Measurements from ENCODE around the gene ARHGEF28. TPM values are rescaled to one million over a fixed set of nuclear protein-coding genes. Genes with fewer than 3 reads are reported as not detected.

The ARHGEF28 gene
- total and polyA plus RNA-seq, 9 of the 15 experiments (the other 6 are each of a cell fraction or from before 2014, with no cell fraction given) = 0.27 TPM; not detected in 8

GRCh38 chr5:73763300-73764032 lies 137.5 kb downstream of the ARHGEF28 start (continued):
- TF ChIP-seq ZNF347 (CRISPR knock-in tag; IDR thresholded peaks at IDR 0.05; ENCODE audit: low read depth) (no peak), ZC3H11A (IDR thresholded peaks at IDR 0.05; ENCODE audit: low read depth, low read length) (no peak), ZFP1 (CRISPR knock-in tag; IDR thresholded peaks at IDR 0.05) (no peak)

- in situ Hi-C loops (cut with MboI) = no loop called here
- no peak for ATAC-seq
- POLR2A ChIA-PET = no interaction called here
Observed at GRCh38 chr5:73764586-73764985, 138.6 kb downstream of the ARHGEF28 start.

More at GRCh38 chr5:73764586-73764985, 138.6 kb downstream of the ARHGEF28 start:
- Histone ChIP-seq H3K4me3 (no peak overlapping the region), H3K4me2 (ENCODE audit: insufficient read depth, low read length) (no peak overlapping the region), H3K9me1 (ENCODE audit: control insufficient read depth, insufficient read depth, low read length) (no peaks in the 10 kb centered on the region), H3K27me3 (ENCODE audit: control insufficient read depth in 2 of 2, insufficient read depth in 2 of 2, low read length in 2 of 2) (no peaks in the 10 kb centered on the region), H4K20me1 (replicated peaks; ENCODE audit: control insufficient read depth, insufficient read depth, low read length) (no peaks in the 10 kb centered on the region), H3K36me3 (ENCODE audit: control insufficient read depth, insufficient read depth, low read length) (no peaks in the 10 kb centered on the region), H3K27ac (ENCODE audit: extremely low read depth, low read depth, low read length) (no peak overlapping the region), H2AFZ (ENCODE audit: low read depth, low read length) (no peak overlapping the region), H3K9me3 (replicated peaks; ENCODE audit: control insufficient read depth, insufficient read depth, low read depth, low read length) (no peaks in the 10 kb centered on the region), H3K79me2 (ENCODE audit: control insufficient read depth, insufficient read depth, low read length) (no peaks in the 10 kb centered on the region), H3K4me1 (replicated peaks in 1 of 2; ENCODE audit: control insufficient read depth in 2 of 2, insufficient read depth in 2 of 2, low read length in 2 of 2) (no peaks in the 10 kb centered on the region), H3K9ac (ENCODE audit: insufficient read depth in 1 of 2, low read depth in 2 of 2, low read length in 2 of 2) (no peak overlapping the region)
- no peak for FAIRE-seq
- WGBS (ENCODE audit: insufficient coverage, low coverage, missing lambda C conversion rate) = 0% methylated on average over 2 of the region's 2 CpGs
- no peak for DNase-seq (ENCODE audit: extremely low read depth in 1 of 4, low spot score in 3 of 4)
- BruUV-seq (replicated peaks) = no TSS peak
- CTCF ChIA-PET (ENCODE audit: low intra/inter-chr PET ratio) = no interaction called here
- intact Hi-C loops (cut with micrococcal nuclease) = no loop called here
- no peak for TF ChIP-seq ZNF253 (CRISPR knock-in tag; conservative IDR thresholded peaks at IDR 0.05)
- no peak for TF ChIP-seq ZNF280A (IDR thresholded peaks at IDR 0.05; ENCODE audit: low read depth, partially characterized antibody)
- no peak for TF ChIP-seq SRSF7 (optimal IDR thresholded peaks at IDR 0.05; ENCODE audit: low read depth, low read length)
- TF ChIP-seq HNRNPUL1 (IDR thresholded peaks at IDR 0.05; ENCODE audit: low read length) = no peak
